Activated T-cell treated with anti-CD3 and anti-CD28 coated beads, Interleukin-2, amount 50 U/mL, for 48 hours (primary cell): Measurements from ENCODE around the gene TCF7L2.
A peak's percentile ranks its signal among the peaks of the same experiment; 100 is the strongest.

Experiments
- DNase-seq, 2 experiments: peaks; one replicate each; pipeline ENCODE4 v3.0.0-alpha.2; 2020

TCF7L2 gene

DNA sequence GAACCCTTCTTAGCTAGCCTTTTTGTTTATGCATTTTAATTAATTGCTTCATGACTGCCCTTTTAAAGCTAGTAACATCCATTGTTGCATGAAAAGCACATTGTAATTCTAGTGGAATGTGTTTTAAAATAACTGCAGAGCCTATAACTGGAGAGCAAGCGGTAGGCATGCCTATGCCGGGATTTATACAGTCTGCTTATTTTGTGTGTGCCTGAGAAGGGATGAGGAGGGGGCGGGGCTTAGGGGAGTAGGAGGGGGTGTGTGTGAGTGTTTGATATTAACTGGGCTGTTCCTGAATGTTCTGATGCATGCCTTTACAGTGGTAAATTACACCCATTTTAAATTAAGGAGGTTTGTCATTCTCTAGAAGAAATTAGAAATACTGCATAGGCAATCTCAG is 208.1 kb downstream of the TCF7L2 start:
- no peak for DNase-seq

DNA sequence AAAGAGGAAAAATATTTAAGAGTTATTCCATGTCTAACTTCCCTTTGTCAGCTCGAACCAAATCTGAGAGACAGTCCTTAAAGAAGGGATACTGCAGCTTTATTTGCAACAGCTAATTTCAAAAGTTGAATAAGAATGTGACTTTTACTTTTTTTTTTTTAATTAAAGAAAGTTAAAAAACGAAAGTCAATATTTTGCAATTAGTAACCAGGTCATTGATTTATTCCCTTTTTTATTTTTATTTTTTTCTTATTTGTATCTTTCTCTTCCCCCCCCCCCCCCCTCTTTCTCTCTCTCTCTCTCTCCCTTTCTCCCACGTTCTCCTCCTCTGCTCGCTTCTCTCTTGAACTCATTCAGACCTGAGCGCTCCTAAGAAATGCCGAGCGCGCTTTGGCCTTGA is 209.5 kb downstream of the TCF7L2 start:
- no peak for DNase-seq

DNA sequence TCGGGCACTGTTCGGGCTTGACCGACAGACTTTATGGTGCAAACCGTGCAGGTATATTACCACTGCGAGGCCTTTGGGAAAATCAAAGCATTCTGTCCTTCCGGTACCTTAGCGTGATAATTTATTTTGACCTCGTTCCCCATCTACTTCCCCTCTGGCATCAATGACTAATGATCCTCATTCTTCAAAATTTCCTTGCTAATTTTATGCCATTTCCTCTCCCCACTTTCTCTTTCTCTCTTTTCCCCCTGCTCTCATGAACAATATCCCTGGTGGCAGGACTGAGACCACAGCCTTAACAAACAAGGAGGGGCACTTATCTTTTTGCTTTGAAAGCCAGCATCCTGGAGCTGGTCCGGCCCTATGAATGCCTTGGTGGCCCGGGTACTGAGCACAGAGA is 210.6 kb downstream of the TCF7L2 start:
- no peak for DNase-seq

DNA sequence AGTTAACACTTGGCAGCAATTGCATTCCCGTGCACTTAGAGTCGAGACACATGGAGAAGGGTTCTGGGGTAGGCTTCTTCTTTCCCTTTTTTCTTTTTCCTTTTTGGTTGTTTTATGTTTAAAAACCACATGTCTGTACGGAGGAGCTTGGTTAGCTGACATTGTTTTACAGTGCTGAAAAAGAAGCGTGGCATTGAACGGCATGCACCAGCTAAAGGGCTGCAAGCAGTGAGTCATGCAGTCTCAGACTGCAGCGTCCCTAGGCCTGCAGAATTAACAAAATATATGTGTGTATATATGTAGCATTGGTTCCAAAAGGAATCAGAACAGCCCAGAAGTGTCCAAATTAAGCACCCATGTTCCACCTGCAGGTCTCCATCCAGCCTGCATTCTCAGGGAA is 211.0 kb downstream of the TCF7L2 start:
- no peak for DNase-seq

DNA sequence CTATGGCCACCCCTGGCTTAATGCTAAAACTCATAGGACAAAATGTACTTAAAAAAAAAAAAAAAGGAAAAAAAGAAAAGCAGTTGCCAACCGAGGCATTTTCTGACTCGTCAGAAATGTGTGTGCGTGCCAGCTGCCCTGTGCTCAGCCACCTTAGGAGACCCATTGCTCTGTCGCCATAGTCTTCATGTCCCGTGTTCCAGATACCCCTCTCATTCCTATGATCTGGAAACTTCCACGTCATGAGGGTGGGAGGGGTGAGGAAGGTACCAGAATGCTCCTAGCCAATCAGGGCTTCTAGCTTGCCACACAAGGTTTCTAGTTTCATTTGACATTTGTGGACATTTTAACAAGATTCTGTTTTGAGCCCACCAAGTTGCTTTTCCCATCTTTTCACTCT is 212.9 kb downstream of the TCF7L2 start:
- DNase-seq = no peak

DNA sequence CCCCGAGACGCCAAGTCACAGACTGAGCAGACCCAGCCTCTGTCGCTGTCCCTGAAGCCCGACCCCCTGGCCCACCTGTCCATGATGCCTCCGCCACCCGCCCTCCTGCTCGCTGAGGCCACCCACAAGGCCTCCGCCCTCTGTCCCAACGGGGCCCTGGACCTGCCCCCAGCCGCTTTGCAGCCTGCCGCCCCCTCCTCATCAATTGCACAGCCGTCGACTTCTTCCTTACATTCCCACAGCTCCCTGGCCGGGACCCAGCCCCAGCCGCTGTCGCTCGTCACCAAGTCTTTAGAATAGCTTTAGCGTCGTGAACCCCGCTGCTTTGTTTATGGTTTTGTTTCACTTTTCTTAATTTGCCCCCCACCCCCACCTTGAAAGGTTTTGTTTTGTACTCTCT is 215.6 kb downstream of the TCF7L2 start:
- DNase-seq = no peak

DNA sequence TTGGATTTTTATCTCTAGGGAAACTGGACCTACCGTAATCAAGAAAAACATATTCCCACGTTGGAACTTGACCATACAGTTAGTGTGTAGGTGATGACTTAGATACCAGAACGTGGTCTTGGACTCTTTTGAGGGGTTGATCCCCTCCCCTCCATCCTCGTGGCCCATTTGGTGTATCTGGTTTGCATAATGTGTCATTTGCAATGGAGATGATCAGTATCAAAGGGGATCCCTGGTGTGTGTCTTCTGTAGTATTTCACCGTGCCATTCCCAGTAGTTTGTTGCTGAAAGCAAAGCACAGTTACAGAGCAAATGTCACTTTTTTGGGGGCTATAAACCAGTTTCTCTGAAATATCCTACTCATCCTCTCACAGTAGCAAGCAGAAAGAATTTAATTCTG is 217.7 kb downstream of the TCF7L2 start:
- no peak for DNase-seq

DNA sequence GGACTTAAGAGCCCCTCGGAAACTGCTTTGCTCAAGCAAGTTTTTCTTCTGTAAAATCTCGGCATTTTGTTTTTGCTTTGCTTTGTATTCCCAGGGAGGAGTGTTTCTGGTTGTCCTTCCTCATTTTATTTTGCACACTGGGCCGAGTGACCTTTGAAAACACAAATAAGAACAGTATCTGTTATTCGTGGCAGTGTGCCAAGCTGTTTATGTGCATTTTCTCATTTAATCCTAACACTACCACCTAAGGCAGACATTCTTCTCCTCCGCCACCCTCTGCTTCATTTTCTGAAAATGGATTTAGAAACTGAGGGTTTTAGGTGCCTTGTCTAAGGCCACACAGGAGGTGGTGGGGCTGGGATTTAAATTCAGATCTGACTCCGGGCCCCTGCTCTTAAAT is 218.5 kb downstream of the TCF7L2 start:
- DNase-seq = no peak

DNA sequence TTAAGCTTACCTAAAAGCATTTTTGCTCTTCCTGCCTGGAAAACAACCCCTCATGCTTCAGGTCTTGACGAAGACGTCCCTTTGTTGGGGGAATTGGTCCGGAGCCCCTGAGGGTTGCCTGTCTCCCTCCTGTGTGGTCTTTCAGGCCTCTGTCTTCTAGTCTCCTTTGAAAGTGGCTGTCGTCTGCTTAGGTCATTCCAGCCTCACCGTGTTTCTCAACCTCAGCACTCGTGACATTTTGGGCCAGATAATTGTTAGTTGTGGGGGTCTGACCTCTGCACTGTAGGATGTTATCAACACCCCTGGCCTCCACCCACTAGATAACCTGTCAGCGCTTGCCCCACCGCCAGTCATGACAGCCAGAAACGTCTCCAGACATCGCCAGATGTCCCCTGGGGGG is 219.1 kb downstream of the TCF7L2 start:
- no peak for DNase-seq

DNA sequence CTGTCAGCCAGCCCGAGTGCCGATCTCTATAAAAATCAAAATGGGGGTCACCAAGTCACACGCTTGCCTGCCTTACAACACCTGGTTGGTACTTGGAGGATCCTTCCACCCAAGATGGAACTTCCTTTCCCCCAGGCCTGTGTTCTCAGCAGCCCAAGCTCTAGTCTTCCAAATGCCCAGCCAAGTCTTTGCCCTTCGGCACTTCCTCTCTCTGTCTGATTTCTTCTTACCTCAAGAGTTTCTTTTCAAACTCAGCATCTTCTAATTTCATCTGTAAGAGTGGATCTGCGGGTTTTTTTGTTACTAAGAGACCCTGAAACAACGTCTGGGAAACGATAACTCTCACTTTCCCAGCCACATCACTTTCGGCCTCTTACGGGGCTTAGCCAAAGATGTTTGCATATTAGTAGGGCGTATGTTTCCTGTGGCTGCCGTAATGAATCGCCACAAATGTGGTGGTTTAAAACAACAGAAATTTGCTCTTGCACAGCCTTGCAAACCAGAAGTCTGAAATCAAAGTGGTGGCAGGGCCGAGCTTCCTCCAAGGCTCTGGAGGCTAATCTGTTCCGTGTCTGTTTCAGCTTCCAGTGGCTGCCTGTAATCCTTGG is 219.9 kb downstream of the TCF7L2 start:
- peak; percentile 21 to 29 for DNase-seq

DNA sequence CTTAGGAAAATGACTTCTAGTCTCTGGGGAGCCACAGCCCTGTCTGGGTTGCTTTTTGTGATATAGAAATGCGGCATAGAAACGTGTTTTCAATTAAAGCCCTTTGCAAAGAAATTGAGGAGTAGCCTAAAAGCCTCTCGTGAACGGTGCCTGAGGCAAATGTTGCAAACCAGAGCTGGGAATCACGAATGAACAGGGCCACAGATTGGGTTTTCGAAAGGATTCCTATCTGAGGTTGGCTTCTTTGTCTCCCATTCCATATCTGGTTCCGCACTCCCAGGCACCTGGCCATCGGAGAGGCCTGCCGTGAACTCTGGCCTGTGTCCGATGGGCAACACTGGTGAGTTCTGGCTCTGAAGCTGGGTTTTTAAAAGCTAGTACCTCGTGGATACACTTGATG is 221.6 kb downstream of the TCF7L2 start:
- DNase-seq = no peak

DNA sequence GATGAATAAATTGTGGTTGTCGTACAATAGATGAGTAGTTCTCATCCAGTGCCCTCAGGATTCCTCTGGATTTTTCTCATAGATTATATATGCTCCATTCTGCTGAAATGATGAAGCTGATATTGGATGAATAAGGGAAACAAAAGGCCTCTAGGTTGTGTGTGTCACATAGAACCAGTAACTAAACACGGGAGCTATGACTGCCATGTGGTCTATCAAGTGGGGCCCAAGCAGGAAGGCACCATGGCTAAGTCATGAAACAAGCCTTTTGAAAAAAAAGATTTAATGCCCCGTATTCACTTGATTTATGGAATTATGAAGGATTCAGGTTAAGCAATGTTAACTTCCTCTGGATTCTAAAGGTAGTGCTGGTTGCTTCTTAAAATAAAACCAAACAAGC is 225.1 kb downstream of the TCF7L2 start:
- DNase-seq = no peak

DNA sequence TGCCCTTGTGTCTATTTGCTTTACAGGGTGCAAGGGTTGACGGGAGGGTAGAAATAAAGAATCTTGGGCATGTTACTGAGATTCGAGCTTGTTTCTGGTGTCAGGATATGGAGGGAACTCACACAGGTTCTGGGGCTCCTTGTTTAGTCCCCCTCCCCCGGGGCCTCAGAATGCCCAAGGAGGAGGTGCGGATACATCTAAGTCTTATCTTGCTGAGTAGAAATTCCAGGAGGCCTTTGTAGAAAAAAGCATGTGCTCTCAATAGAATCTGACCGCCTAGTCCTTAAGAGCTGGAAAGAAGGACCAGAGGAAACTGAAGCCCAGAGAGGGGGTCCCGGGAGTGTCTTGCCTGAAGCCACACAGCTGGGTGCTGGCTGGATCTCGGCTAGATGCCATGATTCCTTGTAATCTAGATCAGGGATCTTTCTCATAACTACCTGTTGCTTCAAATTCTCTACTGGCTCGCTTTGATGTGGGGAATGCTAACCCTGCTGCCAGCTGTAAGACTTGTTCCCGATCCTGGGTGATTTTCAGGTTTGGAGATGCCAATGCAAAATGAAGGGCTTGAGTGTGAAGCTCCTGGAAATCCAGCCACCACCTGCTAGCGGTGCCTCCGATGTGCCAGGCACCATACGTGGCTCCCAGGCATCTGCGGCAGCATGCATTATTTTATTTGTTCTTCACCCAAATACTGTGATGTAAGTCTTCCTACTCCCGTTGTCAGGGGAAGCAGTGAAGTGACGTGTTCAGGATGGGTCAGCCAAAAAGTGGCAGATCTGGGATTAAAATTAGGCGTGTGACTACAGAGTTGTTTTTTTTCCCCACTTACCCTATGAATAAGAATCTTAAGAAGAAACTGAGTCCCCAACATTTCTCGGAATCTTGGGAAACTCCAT is 226.0 kb downstream of the TCF7L2 start:
- DNase-seq = no peak

DNA sequence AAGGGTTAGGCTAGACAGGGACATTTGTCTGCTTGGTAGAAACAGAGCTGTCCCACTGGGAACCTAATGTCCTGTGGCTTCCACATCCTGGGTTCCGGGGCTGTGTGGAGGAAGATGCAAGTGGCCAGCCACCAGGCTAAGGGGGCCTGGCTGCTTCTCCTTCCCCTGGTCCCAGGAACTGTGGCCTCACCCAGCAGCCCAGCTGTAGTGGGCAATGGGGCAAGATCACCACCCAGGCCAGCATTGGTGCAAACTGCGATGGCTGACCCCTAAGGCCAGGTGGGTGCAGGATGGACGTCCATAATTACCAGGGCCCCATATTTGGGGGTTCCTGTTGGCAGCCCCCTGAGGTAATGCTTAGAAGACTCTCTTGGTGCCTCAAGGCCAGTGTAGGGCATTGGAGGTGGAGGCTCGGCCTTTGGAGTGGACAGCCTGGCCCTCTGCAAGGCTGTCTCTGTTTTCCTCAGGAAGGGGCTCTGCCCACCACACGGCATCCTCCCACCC is 226.7 kb downstream of the TCF7L2 start:
- no peak for DNase-seq

DNA sequence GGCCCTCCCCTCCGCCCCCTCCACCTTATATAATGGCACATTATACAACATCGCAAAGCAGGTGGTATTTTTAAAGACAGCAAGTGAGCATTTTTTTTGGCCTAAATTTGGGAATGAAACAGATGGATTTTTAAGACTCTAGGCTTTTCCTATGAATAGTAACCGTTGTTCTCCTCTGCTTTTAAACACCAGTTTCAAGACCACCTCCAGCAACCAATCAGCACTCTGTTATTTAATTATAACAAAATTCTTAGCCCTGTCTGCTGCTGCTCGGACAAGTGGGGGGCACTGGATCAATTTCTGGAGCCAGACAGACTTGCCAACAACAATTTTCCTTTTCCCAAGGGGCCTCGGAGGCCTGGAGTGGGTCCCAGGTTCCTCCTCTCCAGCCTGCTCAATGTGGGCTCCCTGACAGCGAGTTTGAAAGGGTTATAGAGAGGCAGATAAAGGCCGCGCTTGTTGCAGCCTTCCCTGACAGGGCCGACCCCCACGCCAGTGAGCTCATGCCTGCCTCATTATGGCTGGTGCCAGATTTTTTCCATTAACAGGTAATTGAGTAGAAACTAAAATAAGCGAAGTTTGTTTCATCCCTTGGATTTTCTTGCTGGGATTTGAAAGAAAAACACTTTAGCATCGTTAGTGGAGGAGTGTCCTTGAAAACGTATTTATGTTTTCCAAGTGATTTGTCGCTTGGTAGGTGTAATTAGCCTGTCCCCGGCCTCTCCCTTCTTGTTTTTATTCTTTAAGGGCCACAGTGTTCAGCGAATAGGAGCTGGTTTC is 227.3 kb downstream of the TCF7L2 start:
- DNase-seq = no peak

DNA sequence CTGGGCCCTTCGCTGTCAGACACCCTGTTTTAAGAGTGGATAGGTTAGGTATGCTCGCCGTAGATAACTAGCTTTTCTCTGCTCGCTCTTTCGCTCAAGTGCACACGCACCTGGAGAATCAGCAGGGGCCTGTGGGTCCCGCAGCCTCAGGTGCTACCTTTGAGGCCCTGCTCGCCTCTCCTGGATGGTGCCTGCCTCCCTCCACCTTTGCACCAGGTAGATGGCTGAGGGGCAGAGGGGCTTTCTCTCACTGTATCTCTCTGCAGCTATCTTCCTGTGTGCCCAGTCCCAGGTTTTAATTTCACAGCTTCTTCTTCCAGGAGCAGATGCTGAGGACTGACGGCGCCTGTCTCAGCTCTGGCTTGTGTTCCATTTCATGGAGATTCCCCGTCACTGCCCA is 227.9 kb downstream of the TCF7L2 start:
- no peak for DNase-seq

DNA sequence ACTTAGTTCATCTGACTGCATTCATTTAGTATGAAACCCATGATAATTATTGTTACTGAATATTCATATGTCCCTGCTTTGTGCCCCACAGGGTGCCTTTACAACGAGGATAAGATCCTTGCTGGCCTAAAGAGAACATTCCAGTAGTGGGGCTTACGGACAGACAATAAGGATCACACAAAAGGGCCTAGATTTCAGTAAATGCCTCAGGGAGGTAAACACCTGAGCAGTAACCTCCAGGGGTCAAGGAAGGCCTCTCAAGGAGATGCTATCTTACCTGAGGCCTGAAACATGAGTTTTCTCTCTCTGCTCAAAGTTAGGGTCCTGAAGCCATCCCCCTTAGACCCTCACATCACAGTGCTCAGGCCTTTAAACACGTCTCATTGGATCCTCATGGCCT is 228.7 kb downstream of the TCF7L2 start:
- DNase-seq = no peak

DNA sequence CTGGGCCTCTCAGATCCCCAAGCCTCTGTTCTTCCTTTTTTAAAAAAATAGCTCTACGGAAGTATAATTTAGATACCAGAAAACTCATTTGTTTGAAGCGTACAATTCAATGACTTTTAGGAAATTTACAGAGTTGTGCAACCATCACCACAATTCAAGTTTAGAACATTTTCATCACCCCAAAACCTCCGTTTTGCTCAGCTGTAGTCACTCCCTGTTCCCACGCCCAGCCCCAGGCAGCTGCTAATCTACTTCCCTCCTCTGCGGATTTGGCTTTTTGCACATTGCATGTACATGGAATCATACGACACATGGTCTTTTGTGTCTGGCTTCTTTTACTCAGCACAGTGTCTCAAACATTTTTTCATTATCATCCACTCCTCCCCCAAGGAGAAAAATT is 229.2 kb downstream of the TCF7L2 start:
- DNase-seq = no peak

DNA sequence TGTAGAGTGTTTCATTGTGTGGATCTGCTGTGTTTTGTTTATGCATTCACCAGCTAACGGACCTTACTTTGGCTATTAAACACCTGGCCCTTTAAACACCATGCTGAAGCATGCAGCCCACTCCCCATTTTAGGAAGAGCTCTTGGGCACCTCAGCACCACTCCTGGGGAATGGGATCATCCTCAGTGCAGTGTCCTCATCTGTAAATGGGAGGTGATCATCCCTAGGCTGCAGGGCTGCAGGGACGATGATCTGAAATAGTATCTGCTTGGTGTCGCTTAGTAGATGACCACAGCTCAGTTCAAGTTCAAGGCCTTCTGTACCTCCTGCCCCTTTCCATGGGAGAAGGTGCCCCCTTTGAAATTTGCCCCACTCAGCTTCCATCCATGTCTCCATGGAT is 229.9 kb downstream of the TCF7L2 start:
- no peak for DNase-seq

DNA sequence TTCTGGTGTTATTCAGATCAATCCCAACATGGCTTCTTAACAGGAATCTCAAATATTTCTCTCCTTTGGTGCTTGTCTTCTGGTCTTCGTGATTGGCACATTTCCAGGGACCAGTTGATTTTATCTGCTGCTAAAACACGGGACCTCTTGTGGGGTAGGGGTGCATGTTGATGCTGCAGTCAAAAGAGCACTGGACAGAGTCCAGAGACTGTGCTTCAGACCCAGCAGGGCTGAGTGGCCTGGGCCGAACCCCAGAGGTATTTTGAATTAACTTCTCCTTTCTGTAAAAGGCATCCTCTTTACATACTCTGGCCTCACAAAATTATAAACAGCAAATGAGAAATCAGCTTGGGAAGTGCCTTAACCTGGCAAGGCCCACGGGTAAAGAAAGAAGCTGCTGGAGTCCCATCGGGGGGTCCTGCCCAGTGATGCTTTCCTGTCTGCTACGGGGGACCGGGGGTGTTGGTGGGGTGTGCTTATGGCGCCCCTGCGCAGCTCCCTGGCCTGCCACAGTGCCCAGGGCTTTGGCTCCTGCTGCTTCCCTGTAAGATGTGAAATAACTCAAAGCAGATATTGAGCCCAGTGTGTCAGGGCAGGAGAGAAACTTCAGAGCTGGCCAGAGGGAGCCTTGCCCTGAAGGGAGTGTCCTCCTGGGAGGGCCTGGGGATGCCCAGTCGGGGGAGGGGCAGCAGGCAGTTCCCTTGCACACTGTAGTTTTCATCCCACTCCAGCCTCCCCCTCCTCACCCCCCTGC is 230.5 kb downstream of the TCF7L2 start:
- no peak for DNase-seq

DNA sequence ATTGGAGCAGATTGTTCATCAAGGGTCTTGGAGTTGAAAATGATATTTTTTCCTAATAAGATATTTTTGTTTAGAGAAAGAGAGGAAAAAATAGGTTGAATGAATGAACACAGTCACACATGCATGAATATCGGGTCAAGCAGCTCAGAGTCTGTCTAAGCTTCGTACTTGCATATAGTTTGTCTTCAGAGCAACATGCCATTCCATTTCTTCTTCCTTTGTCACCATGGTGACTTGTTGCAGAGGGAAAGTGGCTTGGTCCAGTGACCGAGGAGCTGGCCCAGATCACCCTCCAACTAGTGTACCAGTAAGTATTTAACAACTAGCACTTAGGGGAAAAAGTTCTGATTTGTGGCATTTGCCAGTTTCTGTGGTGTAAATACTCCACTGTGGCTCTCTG is 232.1 kb downstream of the TCF7L2 start:
- DNase-seq = no peak

DNA sequence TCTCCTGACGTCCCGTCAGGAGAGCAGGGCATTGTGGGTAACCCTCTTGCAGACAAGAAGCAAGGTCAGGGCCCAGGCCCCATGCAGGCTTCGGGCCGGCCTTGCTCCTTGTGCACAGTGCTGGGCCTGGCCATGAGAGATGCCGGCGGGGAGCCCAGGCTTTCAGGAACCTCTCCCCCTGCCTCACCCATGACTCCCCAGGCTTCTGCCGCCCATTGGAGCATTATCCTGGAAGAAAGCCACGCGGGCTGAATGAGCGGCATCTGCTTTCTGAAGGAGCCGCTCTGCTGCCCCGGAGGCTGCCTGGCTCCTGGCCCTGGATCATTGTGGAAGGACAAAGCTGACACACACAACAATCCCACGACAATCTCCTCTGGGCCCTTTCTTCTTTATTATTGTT is 233.5 kb downstream of the TCF7L2 start:
- no peak for DNase-seq
